GM18907 (cell line): ENCODE measurements around the gene PUM1.

ENCODE experiments used
- ATAC-seq: cut with Tn5 transposase; IDR thresholded peaks from one replicate; pipeline ENCODE4 v1.9.1; 2021; ENCODE audit warnings: mild to moderate bottlenecking, moderate library complexity; ENCODE audit not compliant: unreplicated experiment

The PUM1 gene

DNA sequence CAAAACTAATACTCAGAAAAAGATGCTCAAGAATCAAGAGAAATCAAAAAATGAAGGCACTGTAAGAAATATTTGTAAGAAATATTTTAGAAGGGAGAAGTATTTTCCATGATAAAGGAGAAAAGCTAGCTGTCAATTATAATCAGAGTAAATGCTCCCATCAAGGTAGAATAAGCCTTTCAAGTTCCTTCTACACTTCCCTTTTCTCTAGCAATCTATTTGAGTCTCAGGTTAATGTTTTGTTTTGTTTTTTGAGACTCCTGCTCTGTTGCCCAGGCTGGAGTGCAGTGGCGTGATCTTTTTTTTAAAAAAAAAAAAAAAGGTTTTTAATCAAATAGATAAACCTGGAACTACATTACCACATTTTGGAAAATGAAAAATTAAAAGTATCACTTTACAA is 33.3 kb downstream of the PUM1 start:
- no peak for ATAC-seq

DNA sequence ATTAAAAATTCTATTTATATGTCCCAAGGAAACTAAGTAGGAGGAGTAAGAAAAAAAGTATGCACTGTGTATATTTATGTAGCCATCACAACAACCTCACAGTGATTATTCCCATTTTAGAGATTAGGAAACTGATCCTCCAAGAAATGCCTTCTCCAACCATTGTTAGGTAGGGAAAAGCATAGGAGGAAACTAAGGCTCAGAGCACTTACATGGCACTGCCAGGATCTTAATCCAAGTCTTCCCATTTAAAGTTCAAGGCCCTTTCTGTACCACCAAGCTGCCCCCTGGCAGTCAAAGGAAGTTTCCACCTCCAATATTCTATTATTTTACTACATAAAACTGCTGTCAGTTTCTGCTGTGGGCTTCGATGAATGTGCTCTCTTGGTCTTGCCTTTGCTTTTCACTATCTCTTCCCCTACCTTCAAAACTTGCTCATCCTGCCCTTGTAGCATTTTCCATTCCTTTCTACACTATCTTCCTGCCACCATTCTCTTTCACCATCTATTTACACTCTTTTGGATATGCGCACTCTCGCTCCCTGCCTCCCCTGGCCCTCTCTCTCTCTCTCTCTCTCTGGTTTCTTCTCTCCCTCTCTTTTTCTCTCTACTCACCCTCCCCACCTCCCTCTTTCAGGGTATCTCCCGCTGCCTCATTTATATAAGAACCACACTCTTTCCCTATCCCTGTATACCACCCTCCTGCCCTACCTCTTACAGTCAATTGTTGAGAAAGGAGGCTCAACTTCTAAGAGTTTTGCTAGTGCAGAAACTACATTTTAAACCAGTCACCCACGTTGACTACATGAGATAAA is 34.0 kb downstream of the PUM1 start:
- no peak for ATAC-seq

DNA sequence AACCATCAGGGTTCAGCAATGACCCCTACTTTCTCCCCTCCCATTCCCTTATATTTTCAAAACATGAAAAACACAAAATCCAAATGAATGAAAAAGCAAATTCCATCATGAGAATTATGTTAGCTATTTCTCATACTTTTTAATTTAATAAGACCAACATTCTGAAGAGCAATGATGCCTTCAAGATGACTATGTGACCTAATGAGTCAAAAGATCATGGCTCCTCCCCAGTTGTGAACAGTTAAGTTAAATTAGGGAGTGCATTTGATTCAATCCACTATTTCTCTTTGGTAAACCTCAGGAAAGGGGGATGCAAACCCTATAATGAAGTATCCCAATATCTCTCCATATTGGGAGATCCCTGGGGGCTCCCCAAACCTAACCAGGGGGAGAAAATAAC is 36.5 kb downstream of the PUM1 start:
- no peak for ATAC-seq

DNA sequence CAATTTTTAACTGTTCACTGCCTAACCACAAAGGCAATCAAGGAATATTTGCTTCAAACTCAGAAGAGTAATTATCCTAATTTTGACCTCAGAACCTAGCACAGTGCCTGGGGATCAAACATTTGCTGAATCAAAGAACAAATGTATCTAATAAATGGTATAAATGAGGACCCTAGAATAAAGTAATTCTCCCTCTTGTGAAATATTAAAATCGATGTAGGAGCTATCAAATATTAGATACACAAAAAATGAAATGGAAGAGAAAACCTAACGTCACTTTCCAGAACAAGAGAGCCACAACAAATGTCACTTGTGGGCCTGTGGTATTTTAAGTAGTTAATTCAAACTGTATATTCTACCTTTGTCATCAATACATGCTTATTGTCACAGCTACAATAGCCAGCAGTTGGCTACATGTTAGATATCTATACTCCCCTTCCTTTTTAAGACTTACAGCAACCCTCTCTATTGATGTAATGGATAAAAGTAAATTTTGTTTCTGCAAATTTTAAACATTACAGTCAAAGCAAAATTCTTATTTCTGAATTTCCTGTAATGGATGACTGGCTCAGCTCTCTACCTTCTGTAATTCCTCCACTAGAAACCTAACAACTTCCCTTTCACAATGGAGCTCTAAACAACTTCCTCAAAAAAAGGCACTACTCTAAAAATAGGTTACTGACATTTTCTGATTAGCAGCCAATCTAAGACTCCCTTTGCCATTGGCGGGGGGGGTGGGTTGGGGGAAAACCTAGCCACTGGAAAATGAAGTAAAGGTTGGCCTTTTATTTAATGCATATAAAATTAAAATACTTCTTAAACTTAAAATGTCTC is 37.6 kb downstream of the PUM1 start:
- ATAC-seq = no peak

DNA sequence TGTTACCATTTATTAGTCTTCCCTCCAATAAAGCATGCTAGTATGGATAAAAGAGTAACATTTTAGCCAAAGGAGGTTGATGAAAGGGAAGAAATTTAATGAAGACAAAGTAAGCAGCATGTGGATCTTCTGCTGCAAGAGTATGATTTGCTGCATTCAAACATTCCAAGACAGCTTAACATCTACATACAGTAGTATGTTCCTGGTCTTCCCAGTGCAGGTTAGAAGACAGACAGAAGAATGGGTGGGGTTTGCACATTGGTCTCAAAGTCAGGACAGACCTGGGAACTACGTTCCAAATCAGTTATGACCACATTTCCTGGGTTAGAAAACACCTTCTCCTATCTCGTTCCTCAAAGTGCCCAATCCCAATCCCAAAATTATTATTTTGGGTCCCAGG is 43.3 kb downstream of the PUM1 start:
- no peak for ATAC-seq

DNA sequence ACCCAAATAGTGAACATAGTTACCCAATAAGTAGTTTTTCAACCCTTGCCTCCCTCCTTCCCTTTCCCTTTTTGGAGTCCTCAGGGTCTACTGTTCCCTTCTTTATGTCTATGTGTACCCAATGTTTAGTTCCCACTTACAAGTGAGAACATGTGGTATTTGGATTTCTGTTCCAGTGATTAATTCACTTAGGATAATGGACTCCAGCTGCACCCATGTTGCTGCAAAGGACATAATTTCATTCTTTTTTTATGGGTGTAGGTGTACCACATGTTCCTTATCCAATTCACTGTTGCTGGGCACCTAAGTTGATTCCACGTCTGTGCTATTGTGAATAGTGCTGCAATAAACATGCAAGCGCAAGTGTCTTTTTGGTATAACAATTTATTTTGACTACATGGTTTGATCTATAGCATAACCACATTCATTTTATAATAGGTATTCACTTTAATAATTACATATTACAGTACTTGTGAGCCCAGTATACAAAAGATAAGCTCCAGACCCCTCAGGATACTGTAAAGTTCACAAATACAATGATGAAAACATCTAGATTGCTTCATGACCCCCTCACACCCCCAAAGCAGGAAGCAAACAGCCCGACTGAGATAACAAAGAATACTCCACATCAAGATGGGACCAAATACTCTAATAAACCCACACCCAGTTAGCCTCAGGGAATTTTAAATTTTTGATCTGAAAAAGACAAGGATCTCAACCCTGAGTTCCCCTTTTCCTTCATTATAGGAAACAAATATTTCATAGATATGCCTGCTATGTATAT is 45.3 kb downstream of the PUM1 start:
- ATAC-seq = no peak

DNA sequence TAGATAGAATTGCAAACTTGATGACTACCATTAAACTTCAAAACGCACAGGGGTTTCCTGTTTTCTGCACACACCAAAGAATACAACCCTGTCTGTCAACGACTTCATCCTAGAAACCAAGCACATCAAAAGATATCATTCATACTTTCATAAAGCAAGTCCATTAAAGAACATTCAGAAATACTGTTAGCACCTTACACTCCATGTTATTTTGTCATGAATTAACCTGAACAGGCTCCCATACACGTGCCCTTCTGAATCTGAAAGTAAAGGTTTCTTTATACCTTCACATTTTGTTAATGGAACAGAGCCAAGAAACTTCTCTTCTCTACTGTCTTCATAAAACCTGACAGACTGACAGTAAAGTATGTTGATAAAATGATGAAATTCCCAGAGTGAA is 46.1 kb downstream of the PUM1 start:
- no peak for ATAC-seq

DNA sequence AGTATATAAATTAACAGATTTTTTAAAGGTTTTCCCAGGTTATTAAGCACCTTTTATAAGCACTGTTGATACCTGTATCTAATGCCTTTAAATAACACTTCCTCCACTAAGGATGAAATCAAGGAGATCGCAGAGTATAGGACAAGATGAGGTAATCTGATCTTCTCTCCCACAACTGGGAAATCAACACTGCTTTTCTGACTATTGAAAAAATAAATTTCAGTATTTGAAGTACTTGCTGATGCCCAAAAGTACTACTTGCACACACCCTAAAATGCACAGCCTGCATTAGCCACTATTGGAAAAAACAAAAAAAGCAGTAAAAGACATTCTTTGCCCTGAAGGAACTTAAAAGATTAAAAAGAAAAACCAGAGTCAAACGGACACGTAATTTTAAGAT is 48.6 kb downstream of the PUM1 start:
- no peak for ATAC-seq

DNA sequence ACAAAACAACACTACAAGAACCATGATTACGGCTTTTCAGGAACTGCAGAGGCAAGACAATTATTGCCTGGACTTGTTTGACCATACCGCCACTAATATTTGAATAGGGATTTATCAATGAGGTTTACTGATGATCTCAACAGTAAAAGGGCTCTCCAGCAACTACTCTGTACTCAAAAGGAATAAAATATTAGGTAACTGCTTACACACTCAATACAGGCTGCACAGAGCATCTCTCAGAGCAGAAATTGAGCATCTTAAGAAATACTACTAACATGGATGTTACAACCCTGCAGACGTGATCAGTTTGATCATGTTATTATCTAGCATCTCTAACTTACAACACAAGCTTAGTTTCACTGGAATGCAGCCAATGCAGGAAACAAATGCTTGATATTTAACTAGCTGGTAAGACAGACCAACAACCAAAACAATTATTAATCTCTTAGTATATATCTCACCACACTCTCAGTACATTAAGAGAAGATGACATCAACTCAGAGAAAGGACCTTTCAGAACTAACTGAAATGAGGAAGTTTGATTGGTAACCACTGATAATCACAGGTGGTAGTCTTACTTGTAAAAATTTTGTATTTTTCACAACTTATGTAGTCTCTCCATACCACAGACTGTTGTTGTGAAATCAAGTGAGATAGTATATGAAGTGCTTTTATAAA is 52.2 kb downstream of the PUM1 start:
- ATAC-seq = peak; percentile 67

DNA sequence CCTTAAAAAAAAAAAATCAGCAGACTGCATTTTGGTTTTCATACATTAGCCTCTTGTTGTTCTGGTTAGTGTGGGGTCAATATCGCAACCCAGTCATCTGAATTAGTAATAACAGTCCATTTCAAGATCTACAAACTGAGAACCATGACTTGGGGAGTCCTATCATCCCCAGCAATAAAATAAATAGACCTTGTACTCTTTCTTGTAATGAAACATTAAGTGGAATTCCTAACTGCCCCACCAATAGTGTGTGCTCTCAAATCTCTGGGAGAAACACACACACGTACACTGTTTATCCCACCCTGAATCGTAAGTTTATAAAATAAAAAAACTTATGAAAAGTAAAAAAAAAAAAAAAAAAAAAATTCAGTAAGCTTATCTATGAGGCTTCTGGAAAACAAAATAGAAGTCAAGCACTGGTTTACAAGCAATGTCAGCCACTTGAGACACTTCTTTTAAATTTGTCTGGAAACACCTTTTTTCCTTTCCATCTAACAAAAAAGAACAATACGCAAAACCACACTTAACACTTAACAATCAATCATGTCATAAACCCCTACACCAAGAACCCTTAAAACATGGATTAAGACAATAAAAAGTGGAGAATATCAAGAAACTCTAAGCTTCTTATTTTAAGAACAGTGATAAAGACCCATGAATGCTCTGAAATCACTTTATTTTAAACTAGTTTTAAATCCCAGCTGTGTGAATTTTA is 53.1 kb downstream of the PUM1 start:
- ATAC-seq = no peak

DNA sequence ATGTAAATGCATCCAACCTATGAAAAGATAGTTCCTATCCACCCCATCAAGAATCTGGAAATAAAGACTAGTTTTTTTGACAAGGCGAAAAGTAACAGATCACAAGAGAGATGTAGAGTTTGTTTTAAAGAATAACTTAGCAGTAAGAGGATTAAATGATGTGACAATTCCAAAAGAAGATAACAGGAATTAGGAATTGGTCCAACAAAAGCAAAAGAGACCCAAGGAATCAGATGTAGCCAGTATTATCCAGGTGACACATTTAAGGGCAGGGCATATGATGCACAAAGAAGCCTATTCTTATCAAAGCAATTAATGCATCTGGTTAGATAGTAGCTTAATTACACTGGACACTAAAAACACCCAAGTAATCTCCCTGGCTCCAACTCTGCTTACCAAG is 53.8 kb downstream of the PUM1 start:
- no peak for ATAC-seq

DNA sequence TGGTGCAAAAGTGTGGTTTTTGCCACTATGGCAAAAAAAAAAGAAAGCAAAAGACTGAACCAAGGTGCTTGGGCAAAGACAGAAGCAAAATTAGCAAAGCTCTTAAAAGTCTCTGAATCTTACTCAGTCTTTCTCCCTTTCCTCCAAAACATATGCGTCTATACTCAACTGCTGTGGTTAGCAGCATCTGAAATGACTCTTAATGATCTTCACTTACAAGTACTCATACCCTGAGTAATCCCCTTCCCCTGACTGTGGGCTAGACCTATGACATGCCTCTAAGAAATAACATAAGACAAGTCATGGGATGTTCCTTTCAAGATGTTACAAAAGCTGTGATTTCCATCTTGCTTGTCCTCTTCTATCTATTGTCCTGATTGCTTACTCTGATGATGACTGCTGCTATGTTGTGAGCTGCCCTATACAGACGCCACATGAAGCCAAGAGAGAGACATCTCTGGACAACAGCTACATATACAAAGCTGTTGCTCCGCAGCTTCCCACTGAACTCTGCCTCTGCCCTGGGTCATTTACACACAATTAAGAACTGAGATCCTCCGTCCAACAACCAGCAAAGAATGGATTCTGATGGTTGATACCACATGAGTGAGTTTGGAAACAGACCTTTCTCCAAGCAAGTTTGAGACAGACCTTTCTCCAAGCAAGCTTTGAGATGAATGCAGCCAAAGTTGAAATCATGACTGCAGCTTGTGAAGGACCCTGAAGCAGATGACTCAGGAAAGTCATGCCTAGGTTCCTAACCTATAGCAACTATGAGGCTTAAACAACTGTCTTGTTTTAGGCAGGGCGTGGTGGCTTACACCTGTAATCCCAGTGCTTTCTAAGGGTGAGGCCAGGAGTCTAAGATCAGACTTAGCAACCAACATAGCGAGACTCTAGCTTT is 55.2 kb downstream of the PUM1 start:
- peak; percentile 48 for ATAC-seq

DNA sequence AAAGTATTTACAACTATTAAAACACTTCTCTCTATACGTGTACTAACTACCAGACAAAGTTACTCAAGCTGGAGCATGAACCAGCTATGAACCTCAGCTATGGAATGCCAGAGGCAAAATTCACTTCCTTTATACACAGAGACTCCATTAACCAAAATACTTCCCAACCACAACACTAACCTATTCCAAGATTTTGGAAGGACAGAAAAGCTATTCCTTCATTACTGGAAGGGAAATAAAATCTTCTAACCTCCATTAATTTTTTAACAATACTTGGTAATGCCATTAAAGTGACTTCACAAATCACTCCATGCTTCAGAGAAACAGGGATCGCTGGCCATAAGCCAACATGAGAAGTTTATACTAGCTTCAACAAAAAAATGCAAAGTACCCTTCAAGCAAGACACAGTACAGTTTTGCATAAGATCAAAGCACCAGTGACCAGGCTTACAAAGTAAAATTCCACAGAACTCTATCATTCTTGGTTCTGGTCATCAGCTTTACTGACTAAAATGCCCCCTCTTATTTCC is 58.0 kb downstream of the PUM1 start:
- ATAC-seq = no peak

DNA sequence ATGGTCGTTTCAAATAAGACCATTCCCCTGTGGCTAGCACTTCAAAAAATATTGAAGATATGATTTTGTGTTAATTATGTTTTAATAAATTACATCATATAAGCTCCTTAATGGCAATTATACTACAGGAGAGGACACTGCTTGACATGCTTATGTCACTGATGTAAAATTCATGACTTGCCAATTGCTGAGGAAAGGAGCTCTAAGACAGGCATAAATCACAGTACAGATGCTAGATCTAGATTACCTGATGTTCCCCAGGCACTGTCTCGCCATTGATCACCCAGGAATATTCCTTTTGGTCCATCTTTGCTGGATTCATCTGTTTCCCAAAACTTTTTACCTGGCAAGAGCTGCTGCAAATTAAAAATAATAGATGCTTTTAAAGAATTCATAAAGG is 58.8 kb downstream of the PUM1 start:
- ATAC-seq = no peak

DNA sequence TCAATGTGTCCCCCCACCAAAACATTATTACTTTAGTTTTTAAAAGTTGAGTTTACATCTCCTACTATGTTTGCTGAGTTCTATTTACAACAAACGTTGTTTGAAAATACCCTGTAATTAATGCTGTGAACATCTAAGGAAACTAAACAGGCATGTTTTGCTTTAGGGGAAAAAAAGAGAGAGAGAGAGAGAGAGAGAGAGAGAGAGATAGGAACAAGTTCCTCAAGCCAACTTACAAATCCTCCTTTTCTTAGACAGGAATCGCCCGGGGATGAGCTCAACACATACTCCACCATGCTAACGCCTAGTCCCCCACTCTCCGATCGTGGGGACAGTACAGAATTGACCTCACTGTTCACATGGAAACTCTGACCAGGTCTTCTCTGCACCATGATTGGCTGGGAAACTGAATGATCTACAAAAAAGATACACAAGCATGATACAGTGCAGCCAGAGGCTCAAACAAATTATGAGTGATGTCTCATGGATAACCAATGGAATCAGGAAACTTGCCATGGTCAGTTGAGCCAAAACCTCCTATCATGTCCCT is 59.8 kb downstream of the PUM1 start:
- no peak for ATAC-seq

DNA sequence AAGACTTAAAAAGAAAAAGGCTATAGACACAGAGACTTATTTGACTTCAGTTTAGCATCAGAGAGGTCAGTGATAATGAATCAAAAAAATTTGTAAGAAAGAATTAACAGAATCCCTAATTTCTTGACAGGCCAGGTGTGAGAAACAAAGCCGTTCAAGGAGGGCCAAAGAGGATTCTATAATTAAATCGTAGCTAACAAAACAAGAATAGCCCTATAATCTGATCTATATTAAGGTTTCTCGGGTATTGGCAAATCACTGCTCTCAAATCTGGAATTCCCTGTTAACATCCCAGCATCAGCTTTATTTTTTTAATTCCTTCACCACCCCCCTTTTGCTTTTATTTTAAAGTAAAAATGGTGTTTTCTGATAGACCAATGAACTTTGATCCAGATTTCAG is 60.3 kb downstream of the PUM1 start:
- ATAC-seq = no peak

DNA sequence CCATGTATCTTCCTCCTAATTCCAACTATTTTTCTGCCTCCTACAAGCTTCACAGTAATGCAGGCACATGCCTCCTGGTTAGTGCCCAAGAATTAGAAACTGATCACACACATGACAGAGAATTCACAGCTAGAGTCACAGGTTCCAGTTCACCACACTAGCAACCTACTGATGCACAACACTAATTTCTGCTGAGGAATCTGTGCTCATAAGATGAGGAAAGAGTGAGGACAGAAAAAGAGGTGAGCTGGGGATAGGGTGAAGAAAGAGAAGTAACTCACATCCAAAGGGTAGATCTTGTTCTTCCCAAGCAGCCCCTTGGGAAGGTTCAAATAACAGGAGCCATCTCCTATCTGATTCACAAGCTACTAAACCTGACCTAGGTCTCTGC is 61.3 kb downstream of the PUM1 start:
- no peak for ATAC-seq

DNA sequence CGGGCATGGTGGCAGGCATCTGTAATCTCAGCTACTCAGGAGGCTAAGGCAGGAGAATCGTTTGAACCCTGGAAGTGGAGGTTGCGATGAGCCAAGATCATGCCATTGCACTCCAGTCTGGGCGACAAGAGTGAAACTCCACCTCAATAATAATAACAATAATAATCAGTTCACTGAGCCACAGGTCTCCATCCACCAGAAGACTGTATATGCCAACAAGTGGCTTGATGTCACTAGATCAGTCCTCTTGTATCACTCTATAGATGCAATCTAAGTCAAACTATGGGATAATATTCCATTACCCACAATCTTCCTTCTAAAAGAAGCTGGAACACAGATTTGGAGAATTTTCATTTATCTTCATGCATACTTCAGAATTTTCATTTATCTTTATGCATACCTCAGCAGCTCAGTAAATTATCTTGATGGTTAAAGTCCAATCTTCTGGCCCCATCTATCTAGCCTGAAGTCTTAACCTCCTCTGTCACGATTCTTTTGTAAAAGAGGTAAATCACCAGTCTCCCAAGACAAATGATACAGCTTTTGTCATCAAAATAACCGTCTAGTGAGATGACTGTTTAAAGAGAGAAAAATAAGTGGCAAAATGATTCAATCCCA is 61.8 kb downstream of the PUM1 start:
- no peak for ATAC-seq
